RKO (cell line): Measurements from ENCODE around the gene GRAMD1A.
"Not testable (repeated sequence)": the region's sequence is repeated elsewhere in the genome, so short reads cannot be mapped to it uniquely, and the experiment has no call there.

ENCODE experiments used
- DNase-seq: peaks from one replicate; pipeline ENCODE4 v3.0.0-alpha.2; 2016; ENCODE audit warnings: low spot score

Gene GRAMD1A

DNA sequence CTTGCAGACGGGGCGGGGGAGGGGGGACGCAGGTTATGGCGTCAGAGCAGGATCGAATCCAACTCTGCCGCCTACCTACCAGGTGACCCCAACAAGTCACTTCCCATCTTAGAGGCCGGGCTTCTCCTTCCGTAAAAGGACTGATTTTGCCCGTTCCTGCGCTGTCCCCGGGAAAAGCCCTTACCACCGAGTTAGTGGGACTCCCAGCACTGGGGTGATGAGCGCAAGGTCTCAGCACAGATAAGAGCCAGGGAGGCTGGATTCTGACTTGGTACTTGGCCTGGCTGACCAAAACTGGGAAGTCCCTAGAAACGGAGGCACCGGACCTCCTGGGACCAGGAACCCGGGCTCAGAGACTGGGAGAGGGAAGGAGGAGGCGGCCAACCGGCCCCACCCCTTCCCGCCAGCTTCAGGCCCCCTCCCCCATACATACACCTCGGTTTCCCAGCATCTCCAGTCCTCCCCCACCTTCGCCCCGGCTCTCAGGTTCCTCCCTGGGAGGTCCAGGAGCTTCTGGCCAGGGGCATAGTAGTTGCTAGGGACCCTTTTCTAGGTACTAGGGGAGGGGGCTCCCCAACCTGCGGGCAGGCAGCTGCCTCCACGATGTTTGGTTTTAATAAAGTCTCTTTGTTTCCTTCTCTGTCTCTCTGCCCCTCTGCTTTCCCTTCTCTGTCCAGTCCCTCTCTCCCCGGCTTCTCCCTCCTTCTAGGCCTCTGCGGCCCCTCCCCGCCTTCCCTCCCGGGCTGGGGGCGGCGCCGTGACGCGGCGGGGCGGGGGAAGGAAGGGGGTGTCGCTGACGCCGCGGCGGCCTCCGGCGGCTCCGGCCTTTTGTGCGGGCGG is at the start of gene GRAMD1A:
Gene GRAMD1A (plus strand): TSS at position 826 of the 840 bp plus-strand sequence. CDS start 156 bp downstream, outside the sequence.
- DNase-seq: peak; percentile 75

GRCh38 chr19:34953092-34953491 is 47.0 kb upstream of the GRAMD1A start:
- DNase-seq: no peak

DNA sequence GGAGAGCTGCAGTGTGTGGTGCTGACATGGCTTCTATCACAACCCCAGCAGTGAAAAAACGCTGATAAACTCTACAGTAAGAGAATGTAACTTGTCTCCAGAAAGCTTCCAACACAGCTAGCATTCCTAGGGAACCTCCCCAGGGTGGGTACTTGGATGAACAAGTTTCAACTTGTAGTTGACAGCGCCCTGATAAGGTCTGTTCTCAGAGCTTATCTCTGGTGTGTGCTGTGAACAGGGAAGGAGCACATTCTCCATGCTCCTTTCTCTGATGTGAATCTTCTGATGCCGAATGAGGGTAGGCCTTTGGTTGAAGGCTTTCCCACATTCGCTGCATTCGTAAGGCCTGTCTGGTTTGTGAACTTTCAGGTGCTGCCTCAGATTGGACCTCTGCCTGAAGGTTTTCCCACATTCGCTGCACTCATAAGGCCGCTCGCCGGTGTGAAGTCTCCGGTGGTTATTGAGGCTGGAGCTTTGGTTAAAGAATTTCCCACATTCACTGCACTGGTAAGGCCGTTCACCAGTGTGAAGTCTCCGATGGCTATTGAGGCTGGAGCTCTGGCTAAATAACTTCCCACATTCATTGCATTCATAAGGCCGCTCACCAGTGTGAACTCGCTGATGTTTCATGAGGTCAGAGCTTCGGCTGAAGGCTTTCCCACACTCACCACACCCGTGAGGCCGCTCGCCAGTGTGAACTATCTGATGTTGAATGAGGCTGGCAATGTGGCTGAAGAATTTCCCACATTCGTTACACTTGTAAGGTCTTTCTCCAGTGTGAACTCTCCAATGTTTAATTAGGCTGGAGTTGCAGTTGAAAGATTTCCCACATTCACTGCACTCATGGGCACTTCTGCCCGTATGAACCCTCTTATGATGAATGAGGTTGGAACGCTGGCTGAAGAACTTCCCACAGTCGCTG is 42.0 kb upstream of the GRAMD1A start:
- no peak for DNase-seq

DNA sequence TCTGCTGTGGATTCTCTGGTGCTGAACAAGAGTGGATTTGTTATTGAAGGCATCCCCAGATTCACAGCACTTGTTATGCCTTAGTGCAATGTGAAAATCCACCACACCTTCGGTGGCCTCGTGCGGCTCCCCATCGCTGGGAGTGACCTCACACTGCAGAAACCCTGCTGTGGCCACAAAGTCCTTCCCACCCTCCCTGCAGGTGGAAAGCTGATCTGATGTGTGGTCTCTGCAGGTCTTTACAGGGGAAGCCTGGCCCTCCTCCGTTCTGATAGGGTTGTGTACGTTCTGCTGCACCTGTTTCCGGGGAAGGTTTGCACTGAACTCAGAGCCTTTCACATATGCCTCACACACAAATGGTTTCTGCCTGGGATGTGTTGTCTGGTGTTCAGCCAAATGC is 41.1 kb upstream of the GRAMD1A start:
- DNase-seq: no peak

DNA sequence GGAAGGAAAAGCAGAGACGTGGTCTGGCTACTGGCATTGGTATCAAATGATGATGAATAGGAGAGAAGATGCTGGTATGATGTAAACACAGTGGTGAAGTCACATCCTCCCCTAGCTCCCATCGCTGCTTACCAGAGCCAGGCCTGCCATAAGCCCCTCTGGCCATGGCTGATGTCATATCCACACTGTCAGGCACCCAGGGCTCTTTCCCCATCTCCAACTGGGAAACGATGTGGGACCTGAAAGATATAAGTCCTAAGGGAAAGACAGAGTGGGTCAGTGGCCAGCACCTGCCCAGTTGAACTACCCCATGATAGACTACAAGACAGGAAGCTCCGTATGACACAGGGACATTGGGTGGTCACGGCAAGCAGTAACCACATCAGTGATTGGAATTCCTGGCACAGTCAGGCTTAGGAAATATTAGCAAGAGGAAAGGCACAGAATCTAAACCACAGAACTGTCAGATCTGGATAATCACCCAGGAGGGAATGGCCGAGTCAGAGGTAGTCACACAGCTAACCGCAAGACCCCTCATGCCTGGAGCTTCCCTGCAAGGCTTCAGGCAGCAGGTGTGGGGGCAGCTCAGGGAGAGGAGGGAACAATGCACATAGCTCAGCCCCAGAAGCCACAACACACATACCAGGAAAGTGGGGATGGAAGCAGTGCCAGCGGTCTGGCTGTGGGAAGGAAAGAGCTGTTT is 39.9 kb upstream of the GRAMD1A start:
- DNase-seq: peak; percentile 40

DNA sequence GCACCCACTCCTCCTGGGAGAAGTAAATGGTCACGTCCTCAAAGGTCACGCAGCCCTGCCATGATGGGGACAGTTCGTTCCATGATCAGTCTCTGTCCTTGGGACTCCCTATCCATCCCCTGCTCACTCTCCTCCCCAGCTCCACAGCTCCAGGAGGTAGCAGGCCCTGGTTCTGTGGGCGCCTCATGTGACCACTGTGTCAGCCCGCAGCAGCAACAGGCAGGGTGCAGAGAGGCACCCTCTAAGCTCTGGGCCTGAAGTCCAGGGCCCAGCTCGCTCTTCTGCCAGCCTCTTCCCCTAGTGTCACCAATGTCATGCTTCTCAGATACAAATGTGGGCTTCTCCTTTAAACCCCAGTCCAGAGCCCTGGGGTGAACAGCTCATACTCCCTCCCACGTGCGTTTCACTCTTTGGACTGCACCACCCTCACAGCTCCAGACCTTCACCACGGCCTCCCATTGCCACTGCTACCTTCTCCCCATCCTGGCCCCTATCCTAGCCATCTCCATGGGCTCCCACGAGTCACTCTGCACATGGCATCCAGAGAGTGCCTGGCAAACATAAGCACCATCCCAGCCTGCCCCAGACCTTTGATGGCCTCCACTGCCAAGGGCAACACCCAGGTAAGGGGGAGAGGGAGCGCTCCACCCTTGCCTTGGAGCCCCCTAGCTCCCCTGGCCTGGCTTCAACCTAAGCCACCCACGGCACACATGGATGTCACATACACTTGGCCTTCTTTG is 39.0 kb upstream of the GRAMD1A start:
- DNase-seq: no peak

DNA sequence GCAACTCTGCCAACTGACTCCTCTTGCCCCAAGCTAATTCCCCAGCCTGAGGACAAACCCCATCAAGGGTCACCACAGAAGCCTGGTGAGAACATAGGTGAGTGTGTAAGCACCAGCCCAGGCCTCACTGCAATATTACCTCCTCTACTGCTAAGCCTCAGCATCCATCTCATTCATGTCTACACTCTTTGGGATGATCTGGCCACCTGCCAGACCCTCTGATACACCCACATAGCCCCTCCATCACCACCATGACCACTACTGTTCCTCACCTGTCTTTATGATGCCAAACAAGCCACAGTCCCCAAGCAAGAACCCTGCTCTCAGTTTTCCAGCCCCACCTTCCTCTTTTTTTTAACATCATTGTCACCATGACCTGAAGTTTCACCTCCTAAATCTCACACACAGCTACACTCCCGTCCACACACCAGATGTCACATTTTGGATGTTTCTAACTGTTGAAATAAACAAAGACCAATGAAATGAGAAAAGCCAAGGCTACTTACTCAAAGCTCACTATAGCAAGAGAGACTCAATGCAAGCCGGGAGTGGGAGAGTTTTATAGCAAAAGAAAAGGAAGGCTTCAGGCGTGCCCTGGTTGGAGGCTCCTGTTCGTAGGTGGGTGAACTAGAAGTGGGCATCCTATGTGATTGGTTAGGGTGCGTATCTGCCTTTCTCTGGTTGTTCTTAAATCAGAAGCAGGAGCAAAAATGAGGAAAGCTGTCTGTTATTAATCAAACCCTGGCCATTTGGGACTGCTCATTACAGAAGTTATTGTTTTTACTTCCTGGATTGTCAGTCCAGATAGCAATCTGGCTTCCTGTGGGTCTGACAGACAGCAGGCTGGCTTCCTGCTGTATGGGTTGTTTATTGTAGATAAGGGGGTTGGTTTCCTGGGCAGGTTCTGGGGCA is 38.1 kb upstream of the GRAMD1A start:
- peak; percentile 42 for DNase-seq

- peak; percentile 65 for DNase-seq
Observed at GRCh38 chr19:34962687-34963572, 37.2 kb upstream of the GRAMD1A start.

- peak; percentile 68 for DNase-seq
Observed at GRCh38 chr19:34963573-34964406, 36.3 kb upstream of the GRAMD1A start, which contains the start of gene ZNF792. TSS of gene ZNF792 (minus strand) at chr19:34964229. CDS start at chr19:34963662, 567 bp downstream.

DNA sequence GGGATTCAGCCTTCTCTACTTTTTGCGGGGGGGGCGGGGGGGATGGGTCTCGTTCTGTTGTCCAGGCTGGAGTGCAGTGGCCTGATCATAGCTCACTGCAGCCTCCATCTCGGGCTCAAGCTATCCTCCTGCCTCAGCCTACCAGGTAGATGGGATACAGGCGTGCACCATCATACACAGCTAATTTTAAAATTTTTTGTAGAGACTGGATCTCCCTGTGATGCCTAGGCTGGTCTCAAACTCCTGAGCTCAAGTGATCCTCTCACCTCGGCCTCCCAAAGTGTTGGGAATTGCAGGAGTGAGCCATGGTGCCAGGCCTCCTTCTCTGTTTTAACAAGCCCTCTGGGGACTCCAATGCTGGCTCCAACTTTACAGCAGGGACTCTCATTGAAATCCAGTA is 35.5 kb upstream of the GRAMD1A start:
- DNase-seq: no peak

- not testable (repeated sequence) for DNase-seq
Observed at GRCh38 chr19:34965505-34965904, 34.6 kb upstream of the GRAMD1A start.

- DNase-seq: no peak
Observed at GRCh38 chr19:34967551-34967950, 32.6 kb upstream of the GRAMD1A start.

DNA sequence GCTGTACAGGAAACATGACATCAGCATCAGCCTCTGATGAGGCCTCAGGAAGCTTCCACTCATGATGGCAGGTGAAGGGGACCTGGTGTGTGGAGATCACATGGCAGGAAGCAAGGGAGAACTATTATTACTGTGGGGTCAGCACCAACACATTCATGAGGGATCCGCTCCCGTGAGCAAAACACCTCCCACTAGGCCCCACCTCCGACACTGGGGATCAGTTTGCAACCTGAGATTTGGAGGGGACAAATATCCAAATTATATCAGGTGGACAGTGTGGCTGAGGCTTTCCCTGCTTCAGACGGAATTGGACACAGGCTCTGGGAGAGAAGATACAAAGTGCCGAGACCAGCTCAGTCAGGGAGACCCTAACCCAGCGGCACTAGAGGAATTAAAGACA is 30.4 kb upstream of the GRAMD1A start:
- no peak for DNase-seq

DNA sequence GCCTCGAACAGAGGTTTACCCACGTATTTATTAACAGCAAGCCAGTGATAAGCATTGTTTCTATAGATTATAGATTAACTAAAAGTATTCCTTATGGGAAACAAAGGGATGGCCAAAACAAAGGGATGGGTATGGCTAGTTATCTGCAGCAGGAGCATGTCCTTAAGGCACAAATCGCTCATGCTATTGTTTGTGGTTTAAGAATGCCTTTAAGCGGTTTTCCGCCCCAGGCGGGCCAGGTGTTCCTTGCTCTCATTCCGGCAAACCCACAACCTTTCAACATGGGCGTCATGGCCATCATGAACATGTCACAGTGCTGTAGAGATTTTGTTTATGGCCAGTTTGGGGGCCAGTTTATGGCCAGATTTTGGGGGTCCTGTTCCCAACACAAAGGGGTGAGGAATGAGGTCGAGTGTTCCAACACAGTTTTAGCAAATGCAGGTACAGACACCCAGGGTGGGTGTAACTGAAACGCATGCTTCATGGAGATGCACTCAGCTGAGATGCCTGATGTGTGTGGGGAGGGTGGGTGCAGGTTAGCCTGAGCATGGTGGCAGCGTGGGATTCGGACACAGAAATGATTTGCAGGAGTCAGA is 29.8 kb upstream of the GRAMD1A start:
- not testable (repeated sequence) for DNase-seq

GRCh38 chr19:34972163-34972705 is 27.9 kb upstream of the GRAMD1A start:
- no peak for DNase-seq

GRCh38 chr19:34974646-34975045 is 25.5 kb upstream of the GRAMD1A start:
- DNase-seq: no peak

DNA sequence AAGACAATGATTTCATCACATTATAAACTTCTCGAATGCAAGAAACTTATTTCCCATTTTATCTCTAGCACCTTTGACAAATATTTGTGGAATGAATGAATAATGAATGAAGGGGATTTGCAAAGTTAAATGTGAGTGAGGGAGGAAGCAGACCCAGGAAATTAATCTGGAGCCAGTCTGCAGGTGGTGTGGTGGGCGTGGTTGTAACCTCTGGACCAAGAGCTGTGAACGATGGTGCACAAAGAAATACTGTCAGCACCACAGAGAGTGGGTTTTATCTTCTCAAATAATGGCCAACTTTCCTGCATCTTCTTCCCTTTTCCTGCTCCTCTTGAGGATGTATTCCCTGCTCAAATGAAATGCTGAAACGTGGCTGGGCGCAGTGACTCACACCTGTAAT is 25.1 kb upstream of the GRAMD1A start:
- no peak for DNase-seq

DNA sequence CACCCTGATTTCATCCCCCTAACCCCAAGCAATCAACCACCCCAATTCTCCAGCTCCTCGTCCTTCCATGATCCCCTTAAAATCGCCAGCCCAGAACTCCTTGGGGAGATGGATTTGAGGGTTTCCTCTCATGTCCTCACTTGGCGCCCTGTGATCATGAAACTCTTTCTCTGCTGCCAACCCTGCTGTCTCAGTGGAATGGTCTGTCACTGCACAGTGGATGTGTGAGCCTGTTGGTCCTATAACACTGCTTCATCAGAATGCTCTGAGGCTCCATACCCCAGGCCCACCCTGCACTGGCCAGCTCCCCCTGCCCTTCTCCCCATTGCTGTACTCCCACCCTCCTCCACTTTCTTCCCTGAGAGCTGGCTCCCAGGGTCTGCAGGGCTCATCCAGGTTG is 23.5 kb upstream of the GRAMD1A start:
- DNase-seq: no peak
